ENCODE measurements around the gene DUSP28.

The DUSP28 gene

DNA sequence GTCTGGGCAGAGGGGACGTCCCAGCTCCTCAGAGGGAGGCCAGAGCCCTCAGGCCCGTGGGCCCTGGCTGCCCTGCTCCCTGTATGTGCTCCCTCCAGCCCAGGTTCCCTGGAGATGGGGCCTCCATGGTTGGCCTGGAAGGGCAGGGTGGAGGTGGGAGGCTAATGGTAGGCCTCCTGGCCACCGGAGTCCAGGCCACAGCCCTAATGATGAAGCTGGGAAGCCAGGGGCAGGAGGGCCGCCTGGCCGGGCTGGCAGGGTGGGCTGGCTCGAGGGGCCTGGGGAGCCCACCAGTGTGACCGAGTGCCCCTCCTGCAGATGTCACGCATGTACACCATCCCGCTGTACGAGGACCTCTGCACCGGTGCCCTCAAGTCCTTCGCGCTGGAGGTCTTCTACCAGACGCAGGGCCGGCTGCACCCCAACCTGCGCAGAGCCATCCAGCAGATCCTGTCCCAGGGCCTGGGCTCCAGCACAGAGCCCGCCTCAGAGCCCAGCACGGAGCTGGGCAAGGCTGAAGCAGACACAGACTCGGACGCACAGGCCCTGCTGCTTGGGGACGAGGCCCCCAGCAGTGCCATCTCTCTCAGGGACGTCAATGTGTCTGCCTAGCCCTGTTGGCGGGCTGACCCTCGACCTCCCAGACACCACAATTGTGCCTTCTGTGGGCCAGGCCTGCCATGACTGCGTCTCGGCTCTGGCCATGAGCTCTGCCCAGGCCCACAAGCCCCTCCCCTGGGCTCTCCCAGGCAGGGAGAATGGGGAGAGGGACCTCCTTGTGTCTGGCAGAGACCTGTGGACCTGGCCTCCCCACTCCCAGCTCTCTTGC, 17.3 kb downstream of the DUSP28 start:
- no peak for DNase-seq
- TF ChIP-seq GATA1 (IDR thresholded peaks at IDR 0.05; ENCODE audit: low read depth, low read length) (no peak), POLR2A (IDR thresholded peaks at IDR 0.05; ENCODE audit: low read length) (no peak)

GRCh38 chr2:240578110-240578450, 17.9 kb downstream of the DUSP28 start:
- no peak for DNase-seq
- TF ChIP-seq GATA1 (IDR thresholded peaks at IDR 0.05; ENCODE audit: low read depth, low read length): no peak
- TF ChIP-seq POLR2A (IDR thresholded peaks at IDR 0.05; ENCODE audit: low read length): no peak

GRCh38 chr2:240578488-240578887, 18.3 kb downstream of the DUSP28 start:
- DNase-seq: no peak
- TF ChIP-seq POLR2A (IDR thresholded peaks at IDR 0.05; ENCODE audit: low read length) (no peak), GATA1 (IDR thresholded peaks at IDR 0.05; ENCODE audit: low read depth, low read length) (no peak)

DNA sequence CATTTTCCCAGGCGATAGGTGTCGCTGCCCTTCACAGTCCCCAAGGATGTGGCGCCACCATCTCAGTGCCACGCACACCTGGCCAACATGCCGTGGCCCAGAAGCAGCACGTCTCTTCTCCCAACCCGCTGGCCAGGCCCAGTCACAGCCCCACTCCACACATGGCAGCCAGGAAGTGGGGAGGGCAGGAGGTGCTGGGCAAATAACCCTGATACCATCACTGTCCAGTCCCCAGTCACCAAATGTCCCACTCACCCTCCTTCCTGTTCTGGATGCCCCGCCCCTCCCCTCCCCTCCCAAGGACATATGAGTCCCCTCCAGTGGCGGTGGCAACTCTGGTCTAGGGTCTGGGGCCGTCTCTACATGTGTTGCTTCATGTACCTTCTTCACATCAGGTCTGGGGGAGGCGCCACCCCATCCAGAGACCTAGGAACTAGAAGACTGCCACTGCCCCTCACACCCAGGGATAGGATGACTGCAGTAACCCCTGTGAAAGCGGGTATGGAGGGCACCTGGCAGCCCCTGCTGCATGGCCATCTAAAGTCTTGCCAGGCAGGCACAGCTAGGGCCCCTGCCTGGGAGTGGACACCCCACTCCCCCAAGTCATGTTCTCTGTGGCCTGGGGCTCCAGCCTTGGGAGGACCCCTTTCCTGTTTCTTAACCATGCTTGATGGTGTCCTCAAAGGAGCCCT, 19.1 kb downstream of the DUSP28 start:
- no peak for DNase-seq
- TF ChIP-seq GATA1 (IDR thresholded peaks at IDR 0.05; ENCODE audit: low read depth, low read length) (no peak), POLR2A (IDR thresholded peaks at IDR 0.05; ENCODE audit: low read length) (peak; percentile 8)

DNA sequence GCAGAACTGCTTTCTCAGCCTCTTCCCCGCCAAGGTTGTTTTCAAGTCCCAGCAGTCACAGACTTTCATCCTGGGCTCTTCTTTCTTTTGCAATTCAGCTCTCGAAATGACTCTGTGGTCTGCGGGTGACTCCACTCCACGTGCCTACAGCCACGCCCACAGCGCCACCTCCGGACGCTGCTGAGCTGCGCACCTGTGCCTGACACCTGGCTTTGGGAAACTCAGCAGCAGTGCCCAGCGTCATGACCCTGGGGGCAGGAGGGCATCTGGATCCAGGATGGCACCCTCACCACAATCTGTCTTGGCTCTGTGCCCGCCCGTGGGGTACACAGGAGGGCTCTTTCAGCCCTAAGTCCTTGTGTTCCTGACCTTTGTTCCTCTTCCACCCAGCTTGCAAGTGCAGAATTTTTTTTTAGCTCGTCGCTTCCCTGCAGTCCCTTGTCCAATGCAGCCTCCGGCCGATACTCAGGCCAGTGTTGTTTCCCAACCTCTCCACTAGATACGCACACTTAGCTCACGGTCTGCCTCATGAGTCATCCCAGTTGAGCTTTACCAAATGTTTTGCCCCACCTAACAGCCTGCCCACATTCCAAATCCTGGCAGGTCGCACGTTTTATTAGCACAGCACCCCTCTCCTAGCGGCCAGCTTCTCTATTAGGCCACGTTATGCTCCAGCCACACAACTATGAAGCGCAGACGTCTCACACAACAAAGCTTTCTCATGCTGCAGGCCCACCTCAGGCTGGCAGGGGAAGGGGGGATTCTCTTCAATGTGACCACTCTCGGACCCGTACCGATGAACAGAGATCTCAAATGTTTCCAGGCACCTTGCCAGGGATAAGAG, 19.8 kb downstream of the DUSP28 start:
- DNase-seq: no peak
- no peak for TF ChIP-seq POLR2A (IDR thresholded peaks at IDR 0.05; ENCODE audit: low read length)
- no peak for TF ChIP-seq GATA1 (IDR thresholded peaks at IDR 0.05; ENCODE audit: low read depth, low read length)

DNA sequence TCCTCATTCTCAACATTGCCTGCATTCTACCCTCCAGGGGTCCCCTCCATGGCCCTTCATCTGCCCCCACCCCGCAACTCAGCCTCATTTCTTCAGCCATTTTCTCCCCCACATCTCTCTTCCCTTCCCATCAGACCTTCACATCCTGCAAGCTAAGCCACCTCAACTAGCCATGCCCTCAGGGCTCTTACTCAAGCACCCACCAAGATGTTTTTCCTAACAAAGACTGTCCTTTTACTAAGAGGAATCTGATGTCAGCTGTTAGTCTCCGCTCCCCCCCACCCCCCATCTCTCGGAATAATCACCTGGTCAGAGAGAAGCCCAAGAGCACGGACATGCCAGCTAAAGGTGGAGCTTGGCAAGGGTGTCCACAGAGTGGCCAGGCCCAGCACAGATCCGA, 21.7 kb downstream of the DUSP28 start:
- TF ChIP-seq GATA1 (IDR thresholded peaks at IDR 0.05; ENCODE audit: low read depth, low read length): no peak
- no peak for TF ChIP-seq POLR2A (IDR thresholded peaks at IDR 0.05; ENCODE audit: low read length)
- DNase-seq: no peak

GRCh38 chr2:240582781-240583180, 22.6 kb downstream of the DUSP28 start:
- no peak for TF ChIP-seq GATA1 (IDR thresholded peaks at IDR 0.05; ENCODE audit: low read depth, low read length)
- no peak for TF ChIP-seq POLR2A (IDR thresholded peaks at IDR 0.05; ENCODE audit: low read length)
- DNase-seq: no peak

DNA sequence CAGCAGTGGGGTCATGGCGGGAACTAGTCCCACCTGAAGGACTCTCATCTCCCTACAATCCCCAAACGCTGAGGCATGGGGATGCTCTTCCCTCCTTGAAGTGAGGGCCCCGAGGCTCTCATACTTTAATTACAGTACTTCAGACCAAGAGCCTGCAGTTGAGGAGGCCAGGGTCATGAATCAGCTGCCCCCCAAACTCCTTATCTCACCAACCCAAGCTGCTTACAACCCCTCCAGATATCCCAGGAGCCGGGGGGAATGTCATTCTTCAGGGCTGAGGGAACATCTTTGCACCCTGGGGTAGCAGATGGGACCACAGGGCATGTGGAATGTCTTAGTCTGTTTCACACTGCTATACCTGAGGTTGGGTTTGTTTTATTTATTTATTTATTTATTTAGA, 23.6 kb downstream of the DUSP28 start:
- TF ChIP-seq POLR2A (IDR thresholded peaks at IDR 0.05; ENCODE audit: low read length) (no peak), GATA1 (IDR thresholded peaks at IDR 0.05; ENCODE audit: low read depth, low read length) (no peak)
- no peak for DNase-seq

DNA sequence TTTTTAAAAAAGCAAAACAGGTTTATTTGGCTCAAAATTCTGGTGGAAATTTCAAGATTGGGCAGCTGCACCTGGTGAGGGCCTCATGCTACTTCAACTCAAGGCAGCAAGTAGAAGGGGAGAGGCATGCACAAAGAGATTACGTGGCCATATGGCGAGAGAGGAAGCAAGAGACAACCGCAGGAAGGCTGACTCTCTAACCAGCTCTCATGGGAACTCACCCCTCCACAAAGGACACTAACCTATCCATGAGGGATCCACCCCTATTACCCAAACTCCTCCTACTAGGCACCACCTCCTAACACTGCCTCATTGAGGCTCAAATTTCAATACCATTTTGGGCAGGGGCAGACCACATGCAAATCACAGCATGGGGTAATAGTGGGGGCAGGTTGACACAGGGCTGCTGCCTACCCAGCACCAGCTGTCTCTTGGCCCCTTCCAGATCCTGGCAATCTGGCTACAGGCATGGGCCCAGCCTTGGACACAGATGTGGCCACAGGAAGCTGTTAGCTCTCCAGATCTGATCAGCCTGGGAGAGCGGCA, 24.4 kb downstream of the DUSP28 start:
- TF ChIP-seq POLR2A (IDR thresholded peaks at IDR 0.05; ENCODE audit: low read length): no peak
- TF ChIP-seq GATA1 (IDR thresholded peaks at IDR 0.05; ENCODE audit: low read depth, low read length): no peak
- no peak for DNase-seq

DNA sequence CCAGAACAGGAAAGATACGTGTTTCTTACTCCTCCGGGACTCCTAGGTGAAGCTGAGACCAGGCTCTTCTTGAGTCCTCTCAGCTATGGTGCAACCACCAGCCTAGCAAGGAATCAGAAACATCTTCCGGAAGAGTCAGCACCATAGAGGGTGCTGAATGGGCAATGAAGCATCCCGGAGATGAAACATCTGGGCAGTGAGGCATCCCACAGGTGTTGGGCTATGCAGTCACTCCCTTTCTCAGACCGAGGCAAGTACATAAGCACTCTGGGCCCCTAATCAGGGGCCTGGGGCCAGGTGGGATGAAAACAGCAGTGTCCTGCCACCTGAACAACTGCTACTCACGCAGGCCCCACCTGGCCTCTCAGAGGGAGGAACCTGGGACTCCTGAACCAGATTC, 24.9 kb downstream of the DUSP28 start:
- TF ChIP-seq GATA1 (IDR thresholded peaks at IDR 0.05; ENCODE audit: low read depth, low read length): no peak
- no peak for DNase-seq

DNA sequence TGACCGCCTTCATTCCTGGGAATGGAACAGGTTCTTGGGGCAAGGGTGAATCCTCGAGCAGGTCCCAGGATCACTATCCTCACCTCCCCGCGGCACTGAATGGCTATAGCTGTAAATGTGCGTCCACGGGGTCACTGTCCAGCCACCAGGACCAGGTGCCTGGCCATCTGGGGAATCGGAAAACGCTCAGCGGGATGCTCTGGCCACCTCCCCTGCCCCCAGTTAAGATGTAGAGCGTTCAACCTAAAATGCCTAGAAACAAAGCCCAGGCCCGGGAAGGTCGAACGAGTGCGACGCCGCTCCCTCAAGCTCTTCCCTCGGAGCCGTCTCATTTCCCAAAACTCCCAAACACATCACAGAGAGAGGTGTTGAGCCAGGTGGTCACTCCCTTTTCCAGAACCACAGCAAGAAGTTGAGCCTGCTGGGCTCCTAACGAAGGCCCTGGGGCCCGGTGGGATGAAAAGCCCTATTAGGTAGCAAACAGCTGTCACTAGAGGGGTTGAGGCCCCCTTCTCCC, 25.6 kb downstream of the DUSP28 start:
- no peak for DNase-seq
- TF ChIP-seq GATA1 (IDR thresholded peaks at IDR 0.05; ENCODE audit: low read depth, low read length) (no peak), POLR2A (IDR thresholded peaks at IDR 0.05; ENCODE audit: low read length) (no peak)

- TF ChIP-seq POLR2A (IDR thresholded peaks at IDR 0.05; ENCODE audit: low read length) (peak; percentile 81), GATA1 (IDR thresholded peaks at IDR 0.05; ENCODE audit: low read depth, low read length) (no peak)
- peak; percentile 95 to 97 for DNase-seq
Measured at GRCh38 chr2:240586198-240586918, 26.2 kb downstream of the DUSP28 start, which contains the start of gene CAPN10. TSS of gene CAPN10 (plus strand) at chr2:240586734. CDS start at chr2:240586912, 178 bp downstream.

All from erythroblast (primary cell).